Fibroblast of lung (primary cell): ENCODE results near the gene RNF150.

Experiments used
- CTCF ChIP-seq, 2 donors: IDR thresholded peaks in 1 of 2; conservative IDR thresholded peaks in 1 of 2; 1 replicate in 1 of 2; 2 replicates in 1 of 2; pipeline ENCODE4 v1.5.1; 2011 to 2012; ENCODE audit warnings: low read length in 2 of 2, control low read depth in 1 of 2, inconsistent platforms in 1 of 2, low read depth in 1 of 2, mild to moderate bottlenecking in 1 of 2
- EZH2 ChIP-seq: IDR thresholded peaks from 2 replicates; pipeline ENCODE4 v1.5.1; 2012; ENCODE audit warnings: low read length, control low read depth, mild to moderate bottlenecking; ENCODE audit errors: missing control alignments

- no peak for TF ChIP-seq CTCF (conservative IDR thresholded peaks at IDR 0.05 in 1 of 2, IDR thresholded peaks at IDR 0.05 in 1 of 2; ENCODE audit: low read depth in 1 of 2, low read length in 2 of 2)
- no peak for TF ChIP-seq EZH2
Measured at GRCh38 chr4:141003193-141003592, 130.1 kb downstream of the RNF150 start.
